Transverse colon (tissue), 4 donors: ENCODE measurements around the gene ZBTB44. TPM values are rescaled to one million over a fixed set of nuclear protein-coding genes. Genes with fewer than 3 reads are reported as not detected.
"Not testable (repeated sequence)": the region's sequence is repeated elsewhere in the genome, so short reads cannot be mapped to it uniquely, and the experiment has no call there.

ENCODE experiments used
- DNase-seq: peaks from one replicate; pipeline ENCODE4 v3.0.0-alpha.2; 2019
- H3K27ac ChIP-seq, 4 donors: fragments of 200-600 bp; sonication (generic); 2 replicates each; pipeline ENCODE4 v1.5.1; 2016 to 2018; ENCODE audit warnings: inconsistent platforms in 4 of 4
- H3K27me3 ChIP-seq: fragments of 200-600 bp; sonication (generic); 2 replicates; pipeline ENCODE4 v1.5.1; 2017; ENCODE audit warnings: inconsistent platforms
- H3K36me3 ChIP-seq, 4 donors: fragments of 200-600 bp; sonication (generic); 2 replicates each; pipeline ENCODE4 v1.5.1; 2017 to 2019; ENCODE audit warnings: inconsistent platforms in 4 of 4
- H3K4me1 ChIP-seq, 4 donors: fragments of 200-600 bp; sonication (generic); 2 replicates each; pipeline ENCODE4 v1.5.1; 2017 to 2020; ENCODE audit warnings: inconsistent platforms in 4 of 4
- H3K4me3 ChIP-seq, 4 donors: fragments of 200-600 bp; sonication (generic); 1 replicate in 1 of 4; 2 replicates in 3 of 4; pipeline versions ENCODE4 v1.5.1 to v1.6.1; 2017 to 2019; ENCODE audit warnings: inconsistent platforms in 4 of 4
- H3K9me3 ChIP-seq, 2 donors: fragments of 200-600 bp; sonication (generic); 2 replicates each; pipeline ENCODE4 v1.5.1; 2017 to 2019; ENCODE audit warnings: inconsistent platforms in 2 of 2
- CTCF ChIP-seq, 5 experiments: fragments of 200-600 bp in 3 of 5; fragments of 450-650 bp in 2 of 5; sonication (generic) in 3 of 5; IDR thresholded peaks; 1 replicate in 2 of 5; 2 replicates in 3 of 5; pipeline ENCODE4 v1.5.1; 2016 to 2017; ENCODE audit warnings: antibody characterized with exemption in 5 of 5, inconsistent platforms in 3 of 5, mild to moderate bottlenecking in 2 of 5, moderate library complexity in 1 of 5
- EP300 ChIP-seq: sonication (generic); formaldehyde crosslinking; IDR thresholded peaks from one replicate; pipeline ENCODE4 v1.6.1; 2017; ENCODE audit warnings: antibody characterized with exemption, low read depth
- POLR2A ChIP-seq: fragments of 450-650 bp; IDR thresholded peaks from one replicate; pipeline ENCODE4 v1.6.1; 2016; ENCODE audit warnings: antibody characterized with exemption, mild to moderate bottlenecking, moderate library complexity
- POLR2AphosphoS5 ChIP-seq, 3 donors: sonication (generic); formaldehyde crosslinking; IDR thresholded peaks; one replicate each; pipeline ENCODE4 v1.6.1; 2016; ENCODE audit warnings: antibody characterized with exemption in 3 of 3
- WGBS, 2 donors: methylation state at CpG; one replicate each; pipeline ENCODE4 v1.1.5; 2018; ENCODE audit warnings: low coverage in 1 of 2; 5-methylcytosine and 5-hydroxymethylcytosine counted together
- in situ Hi-C, 4 donors: fragments of 200-750 bp; cut with MboI; loops; one replicate each; pipeline versions ENCODE4 v1.15.0 to v1.15.1; 2017; ENCODE audit warnings: low sequenced_read_pairs in 3 of 4, low pct_ligation_motif_present in 1 of 4, low pct_unique_long_range_greater_than_20kb in 1 of 4
- intact Hi-C: fragments of 100-400 bp; cut with DNase I; formaldehyde crosslinking; loops from one replicate; pipeline ENCODE4 v1.15.1; 2023; ENCODE audit warnings: low total_unique reads
- total RNA-seq, 4 donors: library from RNA; depleted of rRNA; stranded (reverse); fragments of >200 nt; gene quantifications; one replicate each; pipeline ENCODE4 v1.1.0, GENCODE V29; 2016

Gene ZBTB44
- total RNA-seq, 4 donors from 2014 or later = 29.7 to 64.0 (median 48.6) TPM

DNA sequence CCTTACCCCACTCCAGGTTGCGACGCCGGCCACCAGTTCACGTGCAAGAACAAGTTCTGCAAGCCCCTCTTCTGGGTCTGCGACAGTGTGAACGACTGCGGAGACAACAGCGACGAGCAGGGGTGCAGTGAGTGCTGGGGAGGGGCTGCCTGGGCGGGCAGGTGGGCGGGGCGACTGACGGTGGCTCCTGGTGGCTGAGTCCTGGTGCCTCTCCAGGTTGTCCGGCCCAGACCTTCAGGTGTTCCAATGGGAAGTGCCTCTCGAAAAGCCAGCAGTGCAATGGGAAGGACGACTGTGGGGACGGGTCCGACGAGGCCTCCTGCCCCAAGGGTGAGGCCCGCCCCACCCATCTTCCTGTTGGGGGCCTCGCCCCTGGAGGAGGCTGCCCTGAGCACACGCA lies 116.4 kb downstream of the ZBTB44 start:
- Histone ChIP-seq H3K27ac (no peak overlapping the region), H3K36me3 (peaks cover 0 to 33% (median 15%) of the 10 kb centered on the region in 4 donors), H3K9me3 (no peaks in the 10 kb centered on the region), H3K4me3 (no peak overlapping the region), H3K27me3 (no peaks in the 10 kb centered on the region), H3K4me1 (no peaks in the 10 kb centered on the region)
- in situ Hi-C loops (no loop called here), intact Hi-C loops (no loop called here)
- TF ChIP-seq POLR2A (no peak), POLR2AphosphoS5 (IDR thresholded peaks at IDR 0.05) (no peak), CTCF (IDR thresholded peaks at IDR 0.05) (no peak), EP300 (no peak)
- no peak for DNase-seq
- 77 to 81% methylated on average over 7 to 22 of the region's 22 CpGs for WGBS, 2 donors

DNA sequence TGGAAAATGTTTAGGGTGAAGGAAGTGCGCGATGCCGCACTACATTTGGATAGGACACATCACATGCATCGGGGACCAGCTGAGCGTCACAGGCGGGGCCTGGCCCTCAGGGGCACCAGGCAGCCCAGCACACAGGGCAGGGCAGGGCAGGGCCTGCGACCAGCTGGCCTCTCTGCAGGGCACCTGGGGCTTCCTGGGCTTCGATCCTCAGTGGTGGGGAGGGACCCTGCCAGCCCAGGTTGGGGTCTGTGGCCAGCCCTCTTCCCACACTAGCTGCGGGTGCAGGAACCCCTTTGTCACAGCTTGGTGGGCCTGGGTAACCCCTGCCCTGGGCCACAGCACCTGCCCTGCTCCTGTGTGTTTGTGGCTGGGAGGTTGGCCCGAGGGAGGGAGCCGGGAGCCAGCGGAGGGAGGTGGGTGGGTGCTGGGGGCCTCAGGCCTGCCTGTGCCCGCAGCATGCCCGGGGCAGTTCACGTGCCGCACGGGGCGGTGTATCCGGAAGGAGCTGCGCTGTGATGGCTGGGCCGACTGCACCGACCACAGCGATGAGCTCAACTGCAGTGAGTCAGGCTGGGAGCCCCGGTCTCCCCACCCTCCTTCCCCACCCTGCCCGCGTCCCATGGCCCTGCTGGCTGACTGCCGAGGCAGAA lies 117.2 kb downstream of the ZBTB44 start:
- in situ Hi-C loops = no loop called here
- Histone ChIP-seq H3K27ac (no peak overlapping the region), H3K4me1 (peaks cover 0 to 3% (median 0%) of the 10 kb centered on the region in 4 donors), H3K4me3 (no peak overlapping the region), H3K9me3 (no peaks in the 10 kb centered on the region), H3K36me3 (peaks cover 0 to 33% (median 15%) of the 10 kb centered on the region in 4 donors), H3K27me3 (no peaks in the 10 kb centered on the region)
- no peak for TF ChIP-seq CTCF (IDR thresholded peaks at IDR 0.05)
- TF ChIP-seq EP300 = no peak
- no peak for TF ChIP-seq POLR2AphosphoS5 (IDR thresholded peaks at IDR 0.05)
- no peak for TF ChIP-seq POLR2A
- no peak for DNase-seq
- intact Hi-C loops = no loop called here
- WGBS, 2 donors = 94 to 100% methylated on average over 5 to 27 of the region's 27 CpGs

GRCh38 chr11:130194241-130195023 lies 120.3 kb downstream of the ZBTB44 start:
- in situ Hi-C loops (no loop called here), intact Hi-C loops (no loop called here)
- no peak for DNase-seq
- Histone ChIP-seq H3K4me1 (peaks cover 6 to 18% (median 13%) of the 10 kb centered on the region in 4 donors), H3K4me3 (no peak overlapping the region), H3K36me3 (peaks cover 0 to 26% (median 8%) of the 10 kb centered on the region in 4 donors), H3K9me3 (no peaks in the 10 kb centered on the region), H3K27ac (no peak overlapping the region), H3K27me3 (no peaks in the 10 kb centered on the region)
- TF ChIP-seq EP300 (no peak), POLR2AphosphoS5 (IDR thresholded peaks at IDR 0.05) (no peak), CTCF (IDR thresholded peaks at IDR 0.05) (no peak), POLR2A (no peak)
- 70 to 89% methylated on average over 2 to 21 of the region's 21 CpGs for WGBS, 2 donors

DNA sequence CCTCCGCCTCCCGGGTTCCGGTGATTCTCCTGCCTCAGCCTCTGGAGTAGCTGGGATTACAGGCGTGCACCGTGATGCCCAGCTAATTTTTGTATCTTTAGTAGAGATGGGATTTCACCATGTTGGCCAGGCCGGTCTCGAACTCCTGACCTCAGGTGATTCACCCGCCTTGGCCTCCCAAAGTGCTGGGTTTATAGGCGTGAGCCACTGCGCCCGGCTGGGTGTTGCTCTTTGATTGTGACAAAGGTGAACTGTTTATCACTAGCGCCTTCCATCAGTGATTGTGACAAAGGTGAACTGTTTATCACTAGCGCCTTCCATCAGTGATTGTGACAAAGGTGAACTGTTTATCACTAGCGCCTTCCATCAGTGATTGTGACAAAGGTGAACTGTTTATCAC lies 121.2 kb downstream of the ZBTB44 start:
- H3K9me3 ChIP-seq, intact Hi-C loops, H3K4me3 ChIP-seq, in situ Hi-C loops, DNase-seq, H3K27me3 ChIP-seq: not testable (repeated sequence)
- peak overlapping the region; percentile 37 to 90 (median 84) for H3K27ac ChIP-seq
- 67 to 78% methylated on average over 3 to 14 of the region's 14 CpGs for WGBS, 2 donors
- peaks cover 8 to 27% (median 21%) of the 10 kb centered on the region in 4 donors for H3K4me1 ChIP-seq
- peaks cover 0 to 26% (median 4%) of the 10 kb centered on the region in 4 donors for H3K36me3 ChIP-seq
